HepG2 (cell line): Measurements from ENCODE around the gene ZDHHC16. TPM values are rescaled to one million over a fixed set of nuclear protein-coding genes. Genes with fewer than 3 reads are reported as not detected.

Source experiments
- KDM5B ChIP-seq: sonication (generic); formaldehyde crosslinking; IDR thresholded peaks from 2 replicates; pipeline ENCODE4 v1.4.0; 2020; ENCODE audit warnings: missing genetic modification reagents, mild to moderate bottlenecking, borderline replicate concordance
- MIER2 ChIP-seq: IDR thresholded peaks from 2 replicates; pipeline ENCODE4 v1.6.1; 2016; ENCODE audit warnings: missing biosample characterization, missing genetic modification reagents
- NFKB2 ChIP-seq: sonication (generic); formaldehyde crosslinking; IDR thresholded peaks from 2 replicates; pipeline ENCODE4 v1.4.0; 2020; ENCODE audit warnings: missing genetic modification reagents, borderline replicate concordance
- NR2F2 ChIP-seq: IDR thresholded peaks from 2 replicates; pipeline ENCODE4 v1.6.1; 2012; ENCODE audit warnings: low read depth, inconsistent platforms, borderline replicate concordance
- XBP1 ChIP-seq: sonication (generic); formaldehyde crosslinking; IDR thresholded peaks from 2 replicates; pipeline ENCODE4 v1.5.0; 2020; ENCODE audit warnings: missing genetic modification reagents
- ZFP82 ChIP-seq: sonication (generic); formaldehyde crosslinking; IDR thresholded peaks from 2 replicates; pipeline ENCODE4 v1.5.1; 2020; ENCODE audit warnings: mild to moderate bottlenecking, missing genetic modification reagents, borderline replicate concordance
- ZMYM3 ChIP-seq: sonication (generic); formaldehyde crosslinking; IDR thresholded peaks from 2 replicates; pipeline ENCODE4 v1.5.1; 2020; ENCODE audit warnings: mild to moderate bottlenecking, missing genetic modification reagents
- ZNF274 ChIP-seq: sonication (generic); formaldehyde crosslinking; IDR thresholded peaks from 2 replicates; pipeline ENCODE4 v1.5.1; 2020; ENCODE audit warnings: mild to moderate bottlenecking, missing genetic modification reagents
- ZNF839 ChIP-seq: sonication (generic); formaldehyde crosslinking; IDR thresholded peaks from 2 replicates; pipeline ENCODE4 v1.4.0; 2020; ENCODE audit warnings: missing genetic modification reagents, mild to moderate bottlenecking, borderline replicate concordance
- ZNF883 ChIP-seq: sonication (generic); formaldehyde crosslinking; IDR thresholded peaks from 2 replicates; pipeline ENCODE4 v1.5.1; 2020; ENCODE audit warnings: mild to moderate bottlenecking, missing genetic modification reagents; ENCODE audit errors: not compliant biosample characterization
- polyA plus RNA-seq, 8 experiments: library from polyadenylated mRNA; depleted of rRNA in 3 of 8; stranded (reverse) in 7 of 8; unstranded in 1 of 8; fragments of >200 nt; fragmentation: Illumina TruSeq in 4 of 8; extraction: Trizol in 4 of 8; gene quantifications; 2 replicates each; pipeline versions ENCODE4 v1.2.1 to v1.2.3, GENCODE V29; 2011 to 2016; ENCODE audit warnings: low read depth in 4 of 8, missing spikeins in 1 of 8, mixed read lengths in 1 of 8; ENCODE audit not compliant: insufficient read depth in 1 of 8
- total RNA-seq, 5 experiments: library from RNA; depleted of rRNA; stranded (reverse); fragments of >200 nt; fragmentation: Illumina TruSeq; extraction: Trizol; gene quantifications; 2 replicates each; pipeline ENCODE4 v1.2.3, GENCODE V29; 2016; ENCODE audit warnings: low read depth in 1 of 5
- TF ChIP-seq, protein P1 (sequence below): sonication (generic); formaldehyde crosslinking; IDR thresholded peaks from 2 replicates; pipeline ENCODE4 v1.5.1; 2020; ENCODE audit warnings: missing genetic modification reagents, mild to moderate bottlenecking, borderline replicate concordance
- TF ChIP-seq, protein P2 (sequence below): sonication (generic); formaldehyde crosslinking; IDR thresholded peaks from 2 replicates; pipeline ENCODE4 v1.8.0; 2022; ENCODE audit warnings: low read depth, missing genetic modification reagents
- TF ChIP-seq, protein P3 (sequence below): sonication (generic); formaldehyde crosslinking; IDR thresholded peaks from 2 replicates; pipeline ENCODE4 v1.4.0; 2020; ENCODE audit warnings: missing genetic modification reagents, borderline replicate concordance
- TF ChIP-seq, protein P4 (sequence below): sonication (generic); formaldehyde crosslinking; IDR thresholded peaks from 2 replicates; pipeline ENCODE4 v1.5.1; 2020; ENCODE audit warnings: mild to moderate bottlenecking, missing genetic modification reagents, borderline replicate concordance
- TF ChIP-seq, protein P5 (sequence below): sonication (generic); formaldehyde crosslinking; IDR thresholded peaks from 2 replicates; pipeline ENCODE4 v1.9.0; 2022; ENCODE audit warnings: missing genetic modification reagents, mild to moderate bottlenecking, borderline replicate concordance

ZDHHC16 gene
- total and polyA plus RNA-seq, 2 of the 13 experiments (the other 11 are each of a cell fraction or from before 2014, with no cell fraction given): 40.8 to 41.8 TPM

DNA sequence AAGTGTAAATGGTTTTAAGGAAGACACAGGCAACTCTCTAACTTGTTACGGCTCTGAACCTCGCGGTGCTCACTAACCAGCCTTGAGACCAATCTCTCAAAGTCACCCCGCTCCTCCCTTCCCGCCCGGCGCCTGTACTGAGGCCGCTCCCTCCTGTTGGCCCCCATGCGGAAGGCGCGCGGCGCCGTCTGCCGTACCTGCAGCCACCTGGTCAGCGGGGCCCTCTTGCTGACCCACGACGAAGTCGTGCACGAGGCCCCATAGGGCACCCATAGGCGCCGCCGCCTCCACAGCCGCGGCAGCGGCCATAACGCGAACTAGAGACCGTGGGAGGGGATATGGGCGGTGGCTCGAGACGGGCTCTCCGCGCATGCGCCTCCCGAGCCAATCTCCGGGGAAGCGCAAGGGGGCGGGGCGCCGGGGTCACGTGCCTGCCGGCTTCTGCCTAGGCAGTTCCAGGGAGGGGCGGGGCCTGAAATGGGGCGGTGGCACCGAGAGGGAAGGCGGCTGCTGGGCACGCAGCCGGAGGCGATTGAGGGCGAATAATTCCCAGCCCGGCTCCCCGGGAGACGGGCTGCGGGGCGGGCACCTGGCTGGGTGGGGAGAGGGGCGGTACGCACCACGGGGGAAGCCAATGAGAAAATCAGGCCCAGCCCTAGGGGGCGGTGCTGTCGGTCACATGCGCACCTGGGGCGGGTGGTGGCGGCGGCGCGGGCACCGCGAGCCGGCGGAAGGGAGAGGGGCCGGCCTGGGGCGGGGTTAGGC is 52.3 kb downstream of the ZDHHC16 start, which contains the start of gene MMS19 (continued):
- TF ChIP-seq, protein P1, sequence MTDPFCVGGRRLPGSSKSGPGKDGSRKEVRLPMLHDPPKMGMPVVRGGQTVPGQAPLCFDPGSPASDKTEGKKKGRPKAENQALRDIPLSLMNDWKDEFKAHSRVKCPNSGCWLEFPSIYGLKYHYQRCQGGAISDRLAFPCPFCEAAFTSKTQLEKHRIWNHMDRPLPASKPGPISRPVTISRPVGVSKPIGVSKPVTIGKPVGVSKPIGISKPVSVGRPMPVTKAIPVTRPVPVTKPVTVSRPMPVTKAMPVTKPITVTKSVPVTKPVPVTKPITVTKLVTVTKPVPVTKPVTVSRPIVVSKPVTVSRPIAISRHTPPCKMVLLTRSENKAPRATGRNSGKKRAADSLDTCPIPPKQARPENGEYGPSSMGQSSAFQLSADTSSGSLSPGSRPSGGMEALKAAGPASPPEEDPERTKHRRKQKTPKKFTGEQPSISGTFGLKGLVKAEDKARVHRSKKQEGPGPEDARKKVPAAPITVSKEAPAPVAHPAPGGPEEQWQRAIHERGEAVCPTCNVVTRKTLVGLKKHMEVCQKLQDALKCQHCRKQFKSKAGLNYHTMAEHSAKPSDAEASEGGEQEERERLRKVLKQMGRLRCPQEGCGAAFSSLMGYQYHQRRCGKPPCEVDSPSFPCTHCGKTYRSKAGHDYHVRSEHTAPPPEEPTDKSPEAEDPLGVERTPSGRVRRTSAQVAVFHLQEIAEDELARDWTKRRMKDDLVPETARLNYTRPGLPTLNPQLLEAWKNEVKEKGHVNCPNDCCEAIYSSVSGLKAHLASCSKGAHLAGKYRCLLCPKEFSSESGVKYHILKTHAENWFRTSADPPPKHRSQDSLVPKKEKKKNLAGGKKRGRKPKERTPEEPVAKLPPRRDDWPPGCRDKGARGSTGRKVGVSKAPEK (CRISPR knock-in tag): no peak
- TF ChIP-seq MIER2 (CRISPR knock-in tag) (0 out of 2 replicates have a peak, but pooled peaks have one; percentile 22), KDM5B (CRISPR knock-in tag) (peak; percentile 76; the same call in 1 of the 2 replicates), NR2F2 (no peak), ZNF274 (CRISPR knock-in tag) (peak; percentile 86; the same call in 1 of the 2 replicates), ZFP82 (CRISPR knock-in tag) (no peak), XBP1 (CRISPR knock-in tag) (no peak), ZNF883 (CRISPR knock-in tag) (peak; percentile 89), ZNF839 (CRISPR knock-in tag) (no peak), NFKB2 (CRISPR knock-in tag) (peak; percentile 15; the same call in 1 of the 2 replicates), ZMYM3 (CRISPR knock-in tag) (no peak; the same call in 1 of the 2 replicates)
- TF ChIP-seq, protein P2, sequence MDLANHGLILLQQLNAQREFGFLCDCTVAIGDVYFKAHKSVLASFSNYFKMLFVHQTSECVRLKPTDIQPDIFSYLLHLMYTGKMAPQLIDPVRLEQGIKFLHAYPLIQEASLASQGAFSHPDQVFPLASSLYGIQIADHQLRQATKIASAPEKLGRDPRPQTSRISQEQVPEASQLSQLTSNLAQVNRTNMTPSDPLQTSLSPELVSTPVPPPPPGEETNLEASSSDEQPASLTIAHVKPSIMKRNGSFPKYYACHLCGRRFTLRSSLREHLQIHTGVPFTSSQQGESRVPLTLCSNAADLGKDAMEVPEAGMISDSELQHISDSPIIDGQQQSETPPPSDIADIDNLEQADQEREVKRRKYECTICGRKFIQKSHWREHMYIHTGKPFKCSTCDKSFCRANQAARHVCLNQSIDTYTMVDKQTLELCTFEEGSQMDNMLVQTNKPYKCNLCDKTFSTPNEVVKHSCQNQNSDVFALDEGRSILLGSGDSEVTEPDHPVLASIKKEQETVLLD: no peak; the same call in 1 of the 2 replicates
- TF ChIP-seq, protein P3, sequence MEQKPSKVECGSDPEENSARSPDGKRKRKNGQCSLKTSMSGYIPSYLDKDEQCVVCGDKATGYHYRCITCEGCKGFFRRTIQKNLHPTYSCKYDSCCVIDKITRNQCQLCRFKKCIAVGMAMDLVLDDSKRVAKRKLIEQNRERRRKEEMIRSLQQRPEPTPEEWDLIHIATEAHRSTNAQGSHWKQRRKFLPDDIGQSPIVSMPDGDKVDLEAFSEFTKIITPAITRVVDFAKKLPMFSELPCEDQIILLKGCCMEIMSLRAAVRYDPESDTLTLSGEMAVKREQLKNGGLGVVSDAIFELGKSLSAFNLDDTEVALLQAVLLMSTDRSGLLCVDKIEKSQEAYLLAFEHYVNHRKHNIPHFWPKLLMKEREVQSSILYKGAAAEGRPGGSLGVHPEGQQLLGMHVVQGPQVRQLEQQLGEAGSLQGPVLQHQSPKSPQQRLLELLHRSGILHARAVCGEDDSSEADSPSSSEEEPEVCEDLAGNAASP (CRISPR knock-in tag): 0 out of 2 replicates have a peak, but pooled peaks have one; percentile 12
- TF ChIP-seq, protein P4, sequence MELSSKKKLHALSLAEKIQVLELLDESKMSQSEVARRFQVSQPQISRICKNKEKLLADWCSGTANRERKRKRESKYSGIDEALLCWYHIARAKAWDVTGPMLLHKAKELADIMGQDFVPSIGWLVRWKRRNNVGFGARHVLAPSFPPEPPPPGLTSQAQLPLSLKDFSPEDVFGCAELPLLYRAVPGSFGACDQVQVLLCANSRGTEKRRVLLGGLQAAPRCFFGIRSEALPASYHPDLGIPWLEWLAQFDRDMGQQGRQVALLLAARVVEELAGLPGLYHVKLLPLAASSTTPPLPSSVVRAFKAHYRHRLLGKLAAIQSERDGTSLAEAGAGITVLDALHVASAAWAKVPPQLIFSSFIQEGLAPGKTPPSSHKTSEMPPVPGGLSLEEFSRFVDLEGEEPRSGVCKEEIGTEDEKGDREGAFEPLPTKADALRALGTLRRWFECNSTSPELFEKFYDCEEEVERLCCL (CRISPR knock-in tag): 0 out of 2 replicates have a peak, but pooled peaks have one; percentile 5
- TF ChIP-seq, protein P5, sequence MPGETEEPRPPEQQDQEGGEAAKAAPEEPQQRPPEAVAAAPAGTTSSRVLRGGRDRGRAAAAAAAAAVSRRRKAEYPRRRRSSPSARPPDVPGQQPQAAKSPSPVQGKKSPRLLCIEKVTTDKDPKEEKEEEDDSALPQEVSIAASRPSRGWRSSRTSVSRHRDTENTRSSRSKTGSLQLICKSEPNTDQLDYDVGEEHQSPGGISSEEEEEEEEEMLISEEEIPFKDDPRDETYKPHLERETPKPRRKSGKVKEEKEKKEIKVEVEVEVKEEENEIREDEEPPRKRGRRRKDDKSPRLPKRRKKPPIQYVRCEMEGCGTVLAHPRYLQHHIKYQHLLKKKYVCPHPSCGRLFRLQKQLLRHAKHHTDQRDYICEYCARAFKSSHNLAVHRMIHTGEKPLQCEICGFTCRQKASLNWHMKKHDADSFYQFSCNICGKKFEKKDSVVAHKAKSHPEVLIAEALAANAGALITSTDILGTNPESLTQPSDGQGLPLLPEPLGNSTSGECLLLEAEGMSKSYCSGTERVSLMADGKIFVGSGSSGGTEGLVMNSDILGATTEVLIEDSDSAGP (CRISPR knock-in tag): peak; percentile 72; the same call in 1 of the 2 replicates
